ENCODE data around the gene UBE2J2. TPM values are rescaled to one million over a fixed set of nuclear protein-coding genes. Genes with fewer than 3 reads are reported as not detected.

The UBE2J2 gene
- total and polyA plus RNA-seq, 2 of the 13 experiments (the other 11 are each of a cell fraction or from before 2014, with no cell fraction given), result 25.4 to 29.4 TPM

GRCh38 chr1:1304331-1305299 lies 31.0 kb upstream of the UBE2J2 start (continued):
- TF ChIP-seq, protein P1, sequence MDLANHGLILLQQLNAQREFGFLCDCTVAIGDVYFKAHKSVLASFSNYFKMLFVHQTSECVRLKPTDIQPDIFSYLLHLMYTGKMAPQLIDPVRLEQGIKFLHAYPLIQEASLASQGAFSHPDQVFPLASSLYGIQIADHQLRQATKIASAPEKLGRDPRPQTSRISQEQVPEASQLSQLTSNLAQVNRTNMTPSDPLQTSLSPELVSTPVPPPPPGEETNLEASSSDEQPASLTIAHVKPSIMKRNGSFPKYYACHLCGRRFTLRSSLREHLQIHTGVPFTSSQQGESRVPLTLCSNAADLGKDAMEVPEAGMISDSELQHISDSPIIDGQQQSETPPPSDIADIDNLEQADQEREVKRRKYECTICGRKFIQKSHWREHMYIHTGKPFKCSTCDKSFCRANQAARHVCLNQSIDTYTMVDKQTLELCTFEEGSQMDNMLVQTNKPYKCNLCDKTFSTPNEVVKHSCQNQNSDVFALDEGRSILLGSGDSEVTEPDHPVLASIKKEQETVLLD (CRISPR knock-in tag; IDR thresholded peaks at IDR 0.05; ENCODE audit: low read depth), result 0 out of 2 replicates have a peak, but pooled peaks have one; percentile 34
- TF ChIP-seq ZNF263 (CRISPR knock-in tag; IDR thresholded peaks at IDR 0.05), result no peak
- TF ChIP-seq ZNF768 (CRISPR knock-in tag; IDR thresholded peaks at IDR 0.05), result no peak
- no peak; the same call in 1 of the 2 replicates for TF ChIP-seq ZHX1 (CRISPR knock-in tag; IDR thresholded peaks at IDR 0.05; ENCODE audit: low read depth)
- TF ChIP-seq ESRRA (CRISPR knock-in tag; IDR thresholded peaks at IDR 0.05; ENCODE audit: low read depth), result no peak; the same call in 1 of the 2 replicates
- TF ChIP-seq TCF7L2 (IDR thresholded peaks at IDR 0.05; ENCODE audit: low read depth, low read length), result no peak
- TF ChIP-seq ZNF383 (CRISPR knock-in tag; IDR thresholded peaks at IDR 0.05; ENCODE audit: borderline replicate concordance), result peak; percentile 92; the same call in 1 of the 2 replicates
- 0 out of 2 replicates have a peak, but pooled peaks have one; percentile 33 for TF ChIP-seq ZNF354B (CRISPR knock-in tag; IDR thresholded peaks at IDR 0.05)
- no peak for TF ChIP-seq ZNF446 (CRISPR knock-in tag; IDR thresholded peaks at IDR 0.05)
- no peak for TF ChIP-seq EHMT2 (IDR thresholded peaks at IDR 0.05; ENCODE audit: borderline replicate concordance, low read depth, low read length)
- TF ChIP-seq KLF6 (CRISPR knock-in tag; IDR thresholded peaks at IDR 0.05), result no peak
- no peak for TF ChIP-seq RARG (CRISPR knock-in tag; IDR thresholded peaks at IDR 0.05; ENCODE audit: low read depth)
- no peak for TF ChIP-seq ZNF598 (CRISPR knock-in tag; IDR thresholded peaks at IDR 0.05; ENCODE audit: borderline replicate concordance)
- no peak for TF ChIP-seq SMC3 (IDR thresholded peaks at IDR 0.05; ENCODE audit: low read length)
- no peak for TF ChIP-seq ZNF549 (CRISPR knock-in tag; IDR thresholded peaks at IDR 0.05)
- TF ChIP-seq FOXO1 (CRISPR knock-in tag; IDR thresholded peaks at IDR 0.05), result no peak
- no peak for TF ChIP-seq ZFP36L1 (CRISPR knock-in tag; IDR thresholded peaks at IDR 0.05)
- no peak for TF ChIP-seq ISL2 (CRISPR knock-in tag; IDR thresholded peaks at IDR 0.05)
- no peak for TF ChIP-seq DNMT1 (CRISPR knock-in tag; IDR thresholded peaks at IDR 0.05)
- TF ChIP-seq ARHGAP35 (CRISPR knock-in tag; IDR thresholded peaks at IDR 0.05; ENCODE audit: borderline replicate concordance), result no peak
- TF ChIP-seq POLR2AphosphoS5 (IDR thresholded peaks at IDR 0.05; ENCODE audit: low read depth, low read length), result no peak
- TF ChIP-seq, protein P2, sequence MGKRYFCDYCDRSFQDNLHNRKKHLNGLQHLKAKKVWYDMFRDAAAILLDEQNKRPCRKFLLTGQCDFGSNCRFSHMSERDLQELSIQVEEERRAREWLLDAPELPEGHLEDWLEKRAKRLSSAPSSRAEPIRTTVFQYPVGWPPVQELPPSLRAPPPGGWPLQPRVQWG (CRISPR knock-in tag; IDR thresholded peaks at IDR 0.05; ENCODE audit: borderline replicate concordance, low read depth), result no peak
- no peak for TF ChIP-seq MYNN (CRISPR knock-in tag; IDR thresholded peaks at IDR 0.05; ENCODE audit: low read depth)
- TF ChIP-seq ZFP90 (CRISPR knock-in tag; IDR thresholded peaks at IDR 0.05; ENCODE audit: borderline replicate concordance), result 0 out of 2 replicates have a peak, but pooled peaks have one; percentile 23
- TF ChIP-seq, protein P3, sequence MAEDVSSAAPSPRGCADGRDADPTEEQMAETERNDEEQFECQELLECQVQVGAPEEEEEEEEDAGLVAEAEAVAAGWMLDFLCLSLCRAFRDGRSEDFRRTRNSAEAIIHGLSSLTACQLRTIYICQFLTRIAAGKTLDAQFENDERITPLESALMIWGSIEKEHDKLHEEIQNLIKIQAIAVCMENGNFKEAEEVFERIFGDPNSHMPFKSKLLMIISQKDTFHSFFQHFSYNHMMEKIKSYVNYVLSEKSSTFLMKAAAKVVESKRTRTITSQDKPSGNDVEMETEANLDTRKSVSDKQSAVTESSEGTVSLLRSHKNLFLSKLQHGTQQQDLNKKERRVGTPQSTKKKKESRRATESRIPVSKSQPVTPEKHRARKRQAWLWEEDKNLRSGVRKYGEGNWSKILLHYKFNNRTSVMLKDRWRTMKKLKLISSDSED (CRISPR knock-in tag; IDR thresholded peaks at IDR 0.05), result no peak

Data from HepG2 (cell line).